Frontal cortex (tissue), 1 donor: Measurements from ENCODE around the gene SCOC. TPM values are rescaled to one million over a fixed set of nuclear protein-coding genes. Genes with fewer than 3 reads are reported as not detected.

Experiments
- total RNA-seq: library from RNA; depleted of rRNA; stranded (reverse); fragments of >200 nt; gene quantifications from one replicate; pipeline ENCODE4 v1.2.3, GENCODE V29; 2014

SCOC gene
- total RNA-seq, 1 donor from 2014 or later: 104 TPM

Other genes with a start within 250 kb of the SCOC start
- gene MAML3, start 219.5 kb upstream of the SCOC start, total RNA-seq: 7.7 TPM
- gene CLGN, start 54.0 kb downstream of the SCOC start, total RNA-seq: 4.5 TPM
- gene MGAT4D, start 124.6 kb downstream of the SCOC start, total RNA-seq: not detected
- gene ELMOD2, start 150.5 kb downstream of the SCOC start, total RNA-seq: 45.2 TPM
- 0.41 TPM for gene UCP1, start 195.3 kb downstream of the SCOC start, total RNA-seq